Heart left ventricle (tissue), 13 donors: ENCODE measurements around the gene CNKSR3.

ENCODE experiments used
- CTCF ChIP-seq, 12 donors: fragments of 200-600 bp; sonication (generic) in 4 of 12; IDR thresholded peaks; one replicate each; pipeline versions ENCODE4 v1.5.0 to v1.8.0; 2018 to 2022; ENCODE audit warnings: antibody characterized with exemption in 12 of 12, mild to moderate bottlenecking in 5 of 12
- POLR2A ChIP-seq, 2 donors: fragments of 450-650 bp; IDR thresholded peaks; one replicate each; pipeline ENCODE4 v1.6.1; 2017; ENCODE audit warnings: antibody characterized with exemption in 2 of 2, mild to moderate bottlenecking in 2 of 2, moderate library complexity in 2 of 2
- donor health status: ischemic (EF 13 %, LVEDD 7.1; RV severe dilation, severe dysfunction).
- donor health status: DM: no; HTN: yes; CAD: no.
- donor health status: DM: no; HTN: no; CAD: no.
- donor health status: ischemic (EF 25% LVEDD 6.9; RV normal size, moderate dysfunction).
- donor health status: ischemic (EF 25% LVEDD 5.7; RV mildly dilated, moderate dysfunction).
- donor health status: ischemic (EF 35%, LVEDD 5.7; RV mildly dilated, moderate dysfunction).
- donor health status: nonischemic (EF 11% LVEDD 7.7; RV severe dilation, severe dysfunction).
- donor health status: DM: yes; HTN: yes; CAD: no.
- donor health status: PGD.
- donor health status: ischemic (EF 29% LVEDD 5.4; RV normal size, mild dysfunction).
- donor health status: nonischemic (EF 23%, LVEDD 6.1; RV moderate dilation, normal function).

DNA sequence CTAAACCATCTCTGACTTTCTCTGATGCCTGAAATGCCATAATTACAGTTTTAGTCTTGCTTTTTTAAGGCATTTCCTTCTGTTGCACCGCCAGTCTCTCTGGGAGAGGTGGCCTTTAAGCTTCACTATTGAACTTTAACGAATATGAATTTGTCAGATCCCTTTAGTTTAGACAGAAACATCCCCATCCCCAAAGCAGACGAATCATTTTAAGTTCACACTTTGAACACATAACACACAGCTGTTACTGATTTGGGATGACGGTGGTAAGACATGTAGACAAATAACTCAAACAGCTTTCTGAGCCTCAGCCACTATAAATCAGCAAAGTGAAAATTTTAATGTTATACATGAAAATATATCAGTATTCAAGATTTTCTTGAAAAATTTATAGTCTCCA is 146.7 kb downstream of the CNKSR3 start:
- TF ChIP-seq CTCF (IDR thresholded peaks at IDR 0.05) (no peak), POLR2A (IDR thresholded peaks at IDR 0.05) (no peak)
